ENCODE measurements around the gene STEAP1B.

The STEAP1B gene

DNA sequence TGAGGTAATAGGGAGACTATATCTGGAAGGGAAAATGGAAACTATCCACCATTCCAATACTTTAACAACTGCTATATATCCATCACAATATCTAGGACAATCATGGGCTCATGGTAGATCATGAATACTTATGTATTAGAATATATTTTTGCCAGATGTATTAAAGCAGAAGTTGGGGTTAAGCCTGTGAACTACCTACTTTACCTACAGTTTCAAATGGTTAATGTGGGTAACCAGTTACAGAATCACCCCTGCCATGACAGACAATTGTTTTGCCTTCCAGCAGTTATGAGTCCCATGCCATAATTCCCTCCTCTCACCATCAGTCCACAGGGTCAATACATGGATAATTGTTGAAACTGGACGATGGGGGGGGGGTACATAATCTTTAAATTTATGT is 113.1 kb downstream of the STEAP1B start:
- Histone ChIP-seq H3K9ac (ENCODE audit: low read length in 2 of 2) (no peak overlapping the region), H3K9me3 (ENCODE audit: control insufficient read depth in 2 of 2, low read length in 2 of 2) (no peaks in the 10 kb centered on the region), H3K4me3 (ENCODE audit: low read length in 2 of 2) (no peak overlapping the region), H3K4me1 (ENCODE audit: control insufficient read depth, insufficient read depth, low read length) (no peaks in the 10 kb centered on the region), H3K27ac (ENCODE audit: low read length) (no peak overlapping the region), H3K36me3 (ENCODE audit: control insufficient read depth in 2 of 2, insufficient read depth in 2 of 2, low read length in 2 of 2) (no peaks in the 10 kb centered on the region), H3K27me3 (ENCODE audit: control insufficient read depth in 1 of 2, insufficient read depth in 2 of 2, low read length in 2 of 2) (no peaks in the 10 kb centered on the region)

DNA sequence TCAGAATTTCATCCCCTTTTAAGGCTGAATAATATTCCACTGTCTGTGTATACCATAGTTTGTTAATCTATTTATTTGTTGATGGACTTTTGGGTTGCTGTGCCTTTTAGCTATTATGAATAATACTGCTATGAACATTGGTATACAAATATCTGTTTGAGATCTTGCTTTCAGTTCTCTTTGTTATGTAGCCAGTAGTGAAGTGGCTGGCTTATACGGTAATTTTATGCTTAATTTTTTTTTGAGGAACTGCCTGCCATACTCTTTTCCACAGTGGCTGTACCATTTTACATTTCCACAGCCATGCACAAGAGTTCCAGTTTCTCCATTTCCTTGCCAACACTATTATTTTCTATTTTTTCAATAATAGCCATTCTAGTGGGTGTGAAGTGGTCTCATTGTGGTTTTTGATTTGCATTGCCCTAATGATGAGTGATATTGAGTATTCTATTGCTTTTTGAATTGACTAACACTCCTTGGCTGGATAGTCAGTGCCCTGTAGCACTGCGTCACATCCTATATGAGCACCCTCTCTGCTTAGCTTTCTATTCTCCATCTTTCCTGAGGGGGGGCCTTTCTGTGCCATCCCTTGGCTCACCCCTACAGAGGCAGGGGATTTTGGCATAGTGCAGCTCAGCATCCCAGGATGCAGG is 113.7 kb downstream of the STEAP1B start:
- Histone ChIP-seq H3K27ac (ENCODE audit: low read length) (no peak overlapping the region), H3K4me3 (ENCODE audit: low read length in 2 of 2) (no peak overlapping the region), H3K27me3 (ENCODE audit: control insufficient read depth in 1 of 2, insufficient read depth in 2 of 2, low read length in 2 of 2) (no peaks in the 10 kb centered on the region), H3K9me3 (ENCODE audit: control insufficient read depth in 2 of 2, low read length in 2 of 2) (no peaks in the 10 kb centered on the region), H3K9ac (ENCODE audit: low read length in 2 of 2) (no peak overlapping the region), H3K4me1 (ENCODE audit: control insufficient read depth, insufficient read depth, low read length) (no peaks in the 10 kb centered on the region), H3K36me3 (ENCODE audit: control insufficient read depth in 2 of 2, insufficient read depth in 2 of 2, low read length in 2 of 2) (no peaks in the 10 kb centered on the region)

DNA sequence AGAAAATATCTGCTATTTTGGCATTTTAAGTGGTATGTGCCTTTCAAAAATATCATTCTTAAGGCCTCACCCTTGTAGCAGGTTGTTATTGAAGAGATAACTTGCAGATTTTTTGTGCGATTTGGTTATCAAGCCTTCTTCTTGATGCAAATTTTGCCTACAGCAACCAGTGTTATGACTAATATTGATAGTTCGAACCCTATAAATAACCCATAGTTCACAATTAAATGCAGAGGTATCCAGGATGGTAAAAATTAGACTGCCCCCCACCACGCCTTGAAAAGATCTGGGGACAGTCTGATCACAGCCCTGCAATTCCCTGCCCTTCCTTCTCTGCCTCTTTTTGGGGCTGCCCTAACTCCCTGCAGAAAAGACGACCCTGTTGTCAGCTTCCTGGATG is 114.7 kb downstream of the STEAP1B start:
- H3K9ac ChIP-seq (ENCODE audit: low read length in 2 of 2): no peak overlapping the region
- H3K27me3 ChIP-seq (ENCODE audit: control insufficient read depth in 1 of 2, insufficient read depth in 2 of 2, low read length in 2 of 2): no peaks in the 10 kb centered on the region
- H3K9me3 ChIP-seq (ENCODE audit: control insufficient read depth in 2 of 2, low read length in 2 of 2): no peaks in the 10 kb centered on the region

DNA sequence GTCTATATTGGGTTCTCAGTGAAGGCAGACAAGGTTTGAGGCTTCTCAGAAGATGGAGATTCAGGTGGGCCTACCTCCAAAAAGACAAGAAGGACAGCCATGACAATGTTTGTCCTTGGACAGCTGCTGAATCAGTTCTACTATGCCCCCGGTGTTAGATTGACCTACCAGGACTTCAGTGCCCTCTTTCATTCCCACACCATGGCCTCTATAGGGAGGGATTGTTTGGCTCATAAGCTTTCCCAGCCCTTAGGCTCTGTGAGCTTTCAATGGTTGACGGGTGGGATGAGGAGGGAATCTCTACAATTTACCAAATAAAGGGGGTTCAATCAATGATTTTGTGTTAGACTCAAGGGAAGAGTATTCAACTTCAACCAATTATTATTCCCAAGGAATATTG is 119.7 kb downstream of the STEAP1B start:
- H3K4me1 ChIP-seq (ENCODE audit: control insufficient read depth, insufficient read depth, low read length): no peaks in the 10 kb centered on the region
- H3K27me3 ChIP-seq (ENCODE audit: control insufficient read depth in 1 of 2, insufficient read depth in 2 of 2, low read length in 2 of 2): no peaks in the 10 kb centered on the region
- no peaks in the 10 kb centered on the region for H3K9me3 ChIP-seq (ENCODE audit: control insufficient read depth in 2 of 2, low read length in 2 of 2)
- no peaks in the 10 kb centered on the region for H3K36me3 ChIP-seq (ENCODE audit: control insufficient read depth in 2 of 2, insufficient read depth in 2 of 2, low read length in 2 of 2)
- no peak overlapping the region for H3K4me3 ChIP-seq (ENCODE audit: low read length in 2 of 2)
- H3K9ac ChIP-seq (ENCODE audit: low read length in 2 of 2): no peak overlapping the region
- no peak overlapping the region for H3K27ac ChIP-seq (ENCODE audit: low read length)

More for the DNA sequence above, 114.7 kb downstream of the STEAP1B start:
- H3K4me3 ChIP-seq (ENCODE audit: low read length in 2 of 2): no peak overlapping the region
- no peak overlapping the region for H3K27ac ChIP-seq (ENCODE audit: low read length)
- no peaks in the 10 kb centered on the region for H3K36me3 ChIP-seq (ENCODE audit: control insufficient read depth in 2 of 2, insufficient read depth in 2 of 2, low read length in 2 of 2)
- no peaks in the 10 kb centered on the region for H3K4me1 ChIP-seq (ENCODE audit: control insufficient read depth, insufficient read depth, low read length)

DNA sequence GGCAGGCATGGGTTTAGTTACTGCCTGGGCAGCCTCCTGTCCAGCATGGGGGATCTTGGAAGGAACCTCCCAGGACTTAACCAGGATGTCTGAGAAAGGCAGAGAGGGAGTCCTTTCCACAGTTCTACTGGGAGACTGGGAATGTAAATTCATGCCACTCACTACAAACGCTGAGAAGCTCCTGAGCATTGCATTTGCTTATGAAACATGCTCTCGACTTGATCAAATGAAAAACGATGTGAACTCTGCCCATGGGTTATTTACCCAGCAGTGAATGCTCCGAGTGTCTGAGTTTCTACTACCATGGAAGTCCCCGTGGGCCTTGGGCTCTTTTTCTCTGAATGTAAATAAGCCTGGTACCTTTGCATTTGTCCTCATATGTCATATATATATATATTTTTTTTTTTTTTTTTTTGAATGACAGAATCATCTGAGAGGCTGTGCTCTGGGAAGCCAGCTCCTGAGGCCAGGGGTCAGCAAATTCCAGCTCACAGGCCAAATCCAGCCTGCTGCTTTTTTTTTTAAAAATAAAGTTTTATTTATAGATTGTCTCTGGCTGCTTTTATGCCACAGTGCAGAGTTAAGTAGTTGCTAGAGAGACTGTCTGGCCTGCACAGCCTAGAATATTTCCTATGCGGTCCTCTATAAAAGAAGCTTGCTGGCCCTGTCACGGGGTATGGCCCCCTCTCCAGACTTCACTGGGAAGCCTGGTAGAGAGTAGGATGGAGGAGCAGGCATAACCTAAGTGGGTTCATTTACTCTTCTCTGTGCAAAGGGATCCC is 121.6 kb downstream of the STEAP1B start:
- Histone ChIP-seq H3K27me3 (ENCODE audit: control insufficient read depth in 1 of 2, insufficient read depth in 2 of 2, low read length in 2 of 2) (no peaks in the 10 kb centered on the region), H3K4me1 (ENCODE audit: control insufficient read depth, insufficient read depth, low read length) (no peaks in the 10 kb centered on the region), H3K9ac (ENCODE audit: low read length in 2 of 2) (no peak overlapping the region), H3K4me3 (ENCODE audit: low read length in 2 of 2) (no peak overlapping the region), H3K36me3 (ENCODE audit: control insufficient read depth in 2 of 2, insufficient read depth in 2 of 2, low read length in 2 of 2) (no peaks in the 10 kb centered on the region), H3K27ac (ENCODE audit: low read length) (no peak overlapping the region), H3K9me3 (ENCODE audit: control insufficient read depth in 2 of 2, low read length in 2 of 2) (no peaks in the 10 kb centered on the region)

DNA sequence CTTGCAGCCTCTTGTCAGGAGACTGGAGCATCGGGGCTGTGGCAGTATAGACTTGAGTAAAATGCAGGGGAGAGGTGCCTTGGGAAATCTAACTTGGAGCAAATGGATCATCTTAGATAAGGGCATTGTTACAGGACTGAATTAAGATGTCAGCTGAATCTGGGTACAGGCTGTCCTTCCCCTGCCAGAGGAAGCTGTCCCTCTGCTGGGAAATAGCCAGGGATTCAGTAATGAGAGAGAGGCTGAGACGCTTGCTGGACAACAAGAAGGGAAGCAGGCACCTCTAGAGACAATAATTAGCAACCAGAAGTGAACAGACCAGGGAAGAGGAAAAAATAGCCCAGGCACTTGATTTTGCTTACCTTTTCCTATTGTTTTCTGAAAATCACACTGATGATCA is 122.3 kb downstream of the STEAP1B start:
- Histone ChIP-seq H3K4me1 (ENCODE audit: control insufficient read depth, insufficient read depth, low read length) (no peaks in the 10 kb centered on the region), H3K27ac (ENCODE audit: low read length) (no peak overlapping the region), H3K9ac (ENCODE audit: low read length in 2 of 2) (no peak overlapping the region)

DNA sequence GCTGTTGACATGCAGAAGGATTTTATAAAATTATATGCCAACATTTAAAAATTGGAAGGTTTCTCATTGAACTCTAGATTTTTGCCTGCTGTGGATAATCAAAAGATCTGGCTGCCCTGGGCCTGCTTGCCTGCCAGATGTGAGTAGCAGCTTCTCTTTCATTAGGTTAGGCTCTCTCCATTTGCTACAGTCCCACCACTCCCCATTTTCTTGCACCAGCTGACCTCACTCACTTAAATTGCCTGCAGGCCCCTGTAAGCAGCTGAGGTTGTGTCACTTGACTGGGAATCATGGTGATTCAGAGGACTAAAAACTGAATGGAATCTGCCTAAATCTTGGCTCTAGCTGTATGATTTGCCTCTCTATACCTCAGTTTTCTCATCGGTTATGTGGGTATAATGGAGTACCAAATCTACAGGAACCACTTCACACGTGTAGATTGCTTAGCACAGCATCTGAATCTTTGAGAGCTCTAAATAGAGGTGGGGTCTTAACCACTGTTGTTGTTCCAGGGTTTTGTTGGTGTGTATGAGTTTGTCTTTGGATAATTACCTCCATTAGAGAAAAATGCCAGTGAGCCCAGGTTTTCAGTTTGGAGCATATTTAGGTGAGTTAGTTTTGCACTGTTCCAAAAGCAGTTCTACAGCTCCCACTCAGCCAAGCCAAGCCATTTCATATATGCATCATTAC is 124.5 kb downstream of the STEAP1B start:
- Histone ChIP-seq H3K27me3 (ENCODE audit: control insufficient read depth in 1 of 2, insufficient read depth in 2 of 2, low read length in 2 of 2) (no peaks in the 10 kb centered on the region), H3K36me3 (ENCODE audit: control insufficient read depth in 2 of 2, insufficient read depth in 2 of 2, low read length in 2 of 2) (no peaks in the 10 kb centered on the region), H3K9ac (ENCODE audit: low read length in 2 of 2) (no peak overlapping the region), H3K4me3 (ENCODE audit: low read length in 2 of 2) (no peak overlapping the region), H3K27ac (ENCODE audit: low read length) (no peak overlapping the region), H3K9me3 (ENCODE audit: control insufficient read depth in 2 of 2, low read length in 2 of 2) (no peaks in the 10 kb centered on the region), H3K4me1 (ENCODE audit: control insufficient read depth, insufficient read depth, low read length) (no peaks in the 10 kb centered on the region)

More for the DNA sequence above, 122.3 kb downstream of the STEAP1B start:
- Histone ChIP-seq H3K4me3 (ENCODE audit: low read length in 2 of 2) (no peak overlapping the region), H3K27me3 (ENCODE audit: control insufficient read depth in 1 of 2, insufficient read depth in 2 of 2, low read length in 2 of 2) (no peaks in the 10 kb centered on the region), H3K36me3 (ENCODE audit: control insufficient read depth in 2 of 2, insufficient read depth in 2 of 2, low read length in 2 of 2) (no peaks in the 10 kb centered on the region), H3K9me3 (ENCODE audit: control insufficient read depth in 2 of 2, low read length in 2 of 2) (no peaks in the 10 kb centered on the region)

DNA sequence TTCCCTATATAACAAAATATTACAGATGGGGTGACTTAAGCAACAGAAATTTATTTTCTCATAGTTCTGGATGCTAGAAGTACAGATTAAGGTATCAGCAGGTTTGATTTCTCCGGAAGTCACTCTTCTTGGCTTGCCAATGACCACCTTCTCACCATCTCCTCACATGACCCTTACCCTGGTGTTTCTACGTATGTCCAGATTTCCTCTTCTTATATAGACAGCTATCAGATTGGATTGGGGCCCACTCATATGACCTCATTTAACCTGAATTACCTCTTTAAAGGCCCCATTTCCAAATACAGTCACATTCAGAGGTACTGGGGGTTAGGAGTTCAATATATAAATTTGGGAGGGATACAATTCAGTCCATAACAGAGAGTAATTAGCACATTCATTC is 126.1 kb downstream of the STEAP1B start:
- no peak overlapping the region for H3K4me3 ChIP-seq (ENCODE audit: low read length in 2 of 2)
- no peak overlapping the region for H3K27ac ChIP-seq (ENCODE audit: low read length)
- H3K9me3 ChIP-seq (ENCODE audit: control insufficient read depth in 2 of 2, low read length in 2 of 2): no peaks in the 10 kb centered on the region
- no peaks in the 10 kb centered on the region for H3K4me1 ChIP-seq (ENCODE audit: control insufficient read depth, insufficient read depth, low read length)
- H3K9ac ChIP-seq (ENCODE audit: low read length in 2 of 2): no peak overlapping the region
- no peaks in the 10 kb centered on the region for H3K36me3 ChIP-seq (ENCODE audit: control insufficient read depth in 2 of 2, insufficient read depth in 2 of 2, low read length in 2 of 2)
- H3K27me3 ChIP-seq (ENCODE audit: control insufficient read depth in 1 of 2, insufficient read depth in 2 of 2, low read length in 2 of 2): no peaks in the 10 kb centered on the region

DNA sequence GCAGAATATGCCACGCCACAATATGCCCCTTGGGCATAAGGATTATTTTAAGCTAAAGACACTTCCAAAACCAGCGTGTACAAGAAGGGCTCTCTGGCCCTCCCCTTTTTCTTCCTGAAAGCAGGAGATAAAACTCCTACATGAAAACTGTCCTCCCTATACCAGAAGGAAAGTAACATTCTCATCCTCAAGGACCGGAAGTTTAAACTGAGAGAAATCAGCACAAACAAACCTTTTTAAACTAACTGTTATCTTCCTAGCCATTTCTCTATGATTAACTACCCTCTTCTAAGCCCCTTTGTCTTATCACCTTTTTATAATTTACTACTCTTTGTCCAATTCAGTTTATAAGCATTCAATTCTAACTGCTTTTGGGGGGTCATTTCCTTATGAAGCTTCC is 126.6 kb downstream of the STEAP1B start:
- H3K9me3 ChIP-seq (ENCODE audit: control insufficient read depth in 2 of 2, low read length in 2 of 2): no peaks in the 10 kb centered on the region
- H3K27ac ChIP-seq (ENCODE audit: low read length): no peak overlapping the region
- no peaks in the 10 kb centered on the region for H3K4me1 ChIP-seq (ENCODE audit: control insufficient read depth, insufficient read depth, low read length)
- H3K9ac ChIP-seq (ENCODE audit: low read length in 2 of 2): no peak overlapping the region
- H3K4me3 ChIP-seq (ENCODE audit: low read length in 2 of 2): no peak overlapping the region
- no peaks in the 10 kb centered on the region for H3K36me3 ChIP-seq (ENCODE audit: control insufficient read depth in 2 of 2, insufficient read depth in 2 of 2, low read length in 2 of 2)
- no peaks in the 10 kb centered on the region for H3K27me3 ChIP-seq (ENCODE audit: control insufficient read depth in 1 of 2, insufficient read depth in 2 of 2, low read length in 2 of 2)

DNA sequence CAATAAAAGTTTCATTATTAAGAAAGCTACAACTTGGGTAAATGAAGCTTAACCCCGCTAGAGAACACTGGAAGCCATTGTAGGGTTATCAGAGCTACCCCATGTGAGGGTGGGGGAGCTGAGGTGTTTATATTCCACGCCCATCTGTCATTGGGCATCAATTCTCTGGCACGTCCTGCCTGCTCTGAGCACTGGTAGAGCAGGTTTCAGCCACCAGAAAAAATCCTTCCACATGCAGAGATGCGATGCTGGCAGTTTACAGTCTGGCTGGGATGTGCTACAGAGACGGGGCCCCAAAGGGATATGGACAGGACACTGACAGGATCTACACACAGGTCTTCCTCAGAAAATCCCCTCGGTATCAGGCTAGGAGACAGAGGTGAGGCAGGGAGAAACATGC is 127.1 kb downstream of the STEAP1B start:
- no peaks in the 10 kb centered on the region for H3K27me3 ChIP-seq (ENCODE audit: control insufficient read depth in 1 of 2, insufficient read depth in 2 of 2, low read length in 2 of 2)
- no peaks in the 10 kb centered on the region for H3K4me1 ChIP-seq (ENCODE audit: control insufficient read depth, insufficient read depth, low read length)
- no peaks in the 10 kb centered on the region for H3K9me3 ChIP-seq (ENCODE audit: control insufficient read depth in 2 of 2, low read length in 2 of 2)
- no peak overlapping the region for H3K27ac ChIP-seq (ENCODE audit: low read length)
- H3K36me3 ChIP-seq (ENCODE audit: control insufficient read depth in 2 of 2, insufficient read depth in 2 of 2, low read length in 2 of 2): no peaks in the 10 kb centered on the region
- no peak overlapping the region for H3K9ac ChIP-seq (ENCODE audit: low read length in 2 of 2)
- no peak overlapping the region for H3K4me3 ChIP-seq (ENCODE audit: low read length in 2 of 2)

DNA sequence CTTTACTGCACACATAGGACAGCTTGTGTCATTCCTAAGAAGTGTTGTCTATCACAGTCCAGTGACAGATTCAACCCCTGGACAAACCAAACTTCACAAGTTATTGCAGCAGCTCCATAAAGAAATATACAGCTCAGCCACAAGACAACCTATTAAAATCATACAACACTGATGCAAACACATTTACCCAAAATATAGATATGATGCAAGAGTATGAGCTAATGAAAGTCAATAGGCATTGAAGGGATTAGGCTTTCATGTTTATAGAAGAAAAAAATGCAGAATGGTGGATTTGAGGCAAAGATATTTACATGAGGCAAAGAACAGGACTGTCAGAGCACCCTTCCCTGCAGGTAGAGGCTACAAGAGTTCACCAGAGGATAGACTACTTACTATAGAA is 128.1 kb downstream of the STEAP1B start:
- Histone ChIP-seq H3K9ac (ENCODE audit: low read length in 2 of 2) (no peak overlapping the region), H3K27me3 (ENCODE audit: control insufficient read depth in 1 of 2, insufficient read depth in 2 of 2, low read length in 2 of 2) (no peaks in the 10 kb centered on the region), H3K4me3 (ENCODE audit: low read length in 2 of 2) (no peak overlapping the region), H3K36me3 (ENCODE audit: control insufficient read depth in 2 of 2, insufficient read depth in 2 of 2, low read length in 2 of 2) (no peaks in the 10 kb centered on the region), H3K9me3 (ENCODE audit: control insufficient read depth in 2 of 2, low read length in 2 of 2) (no peaks in the 10 kb centered on the region), H3K4me1 (ENCODE audit: control insufficient read depth, insufficient read depth, low read length) (no peaks in the 10 kb centered on the region), H3K27ac (ENCODE audit: low read length) (no peak overlapping the region)
